ENCODE results near the gene ITGA8. TPM values are rescaled to one million over a fixed set of nuclear protein-coding genes. Genes with fewer than 3 reads are reported as not detected.
"Not testable (repeated sequence)": the region's sequence is repeated elsewhere in the genome, so short reads cannot be mapped to it uniquely, and the experiment has no call there.

Gene ITGA8
- total RNA-seq, 1 donor from 2014 or later: 6.9 TPM

GRCh38 chr10:15483215-15484075, 236.3 kb downstream of the ITGA8 start:
- Mint-ChIP-seq H3K9me3 (ENCODE audit: unreplicated experiment) (no peaks in the 10 kb centered on the region), H3K27ac (ENCODE audit: unreplicated experiment) (no peak overlapping the region), H3K27me3 (ENCODE audit: unreplicated experiment) (no peaks in the 10 kb centered on the region), H3K4me1 (ENCODE audit: unreplicated experiment) (peaks cover 56% of the 10 kb centered on the region), H3K4me3 (ENCODE audit: unreplicated experiment) (no peak overlapping the region), H3K36me3 (ENCODE audit: unreplicated experiment) (peaks cover 3% of the 10 kb centered on the region)
- no peak for DNase-seq (ENCODE audit: extremely low spot score, unreplicated experiment)
- TF ChIP-seq CTCF (IDR thresholded peaks at IDR 0.05): no peak

DNA sequence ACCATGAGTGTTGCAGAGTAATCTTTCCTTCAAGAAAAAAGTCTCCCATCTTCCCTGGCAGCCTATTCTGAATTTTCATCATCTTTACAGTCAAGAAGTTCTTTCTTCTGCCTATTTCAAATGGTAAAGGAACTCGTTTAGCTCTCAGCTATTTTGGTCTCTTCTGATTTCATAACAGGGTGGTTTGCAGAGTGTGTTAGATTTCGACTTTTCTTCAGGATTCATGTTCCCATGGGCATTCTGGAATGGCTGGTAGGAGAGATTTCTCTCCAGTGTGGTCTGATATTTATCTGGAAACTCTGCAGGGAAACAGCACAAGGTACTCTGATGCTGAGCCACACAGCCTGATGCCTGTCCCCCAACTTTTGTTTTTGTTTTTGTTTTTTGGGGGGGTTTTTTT, 237.6 kb downstream of the ITGA8 start:
- Mint-ChIP-seq H3K27ac (ENCODE audit: unreplicated experiment) (peak overlapping the region; percentile 43), H3K4me1 (ENCODE audit: unreplicated experiment) (peaks cover 62% of the 10 kb centered on the region), H3K36me3 (ENCODE audit: unreplicated experiment) (peaks cover 3% of the 10 kb centered on the region), H3K9me3 (ENCODE audit: unreplicated experiment) (no peaks in the 10 kb centered on the region), H3K27me3 (ENCODE audit: unreplicated experiment) (no peaks in the 10 kb centered on the region), H3K4me3 (ENCODE audit: unreplicated experiment) (no peak overlapping the region)
- TF ChIP-seq CTCF (IDR thresholded peaks at IDR 0.05): no peak
- no peak for DNase-seq (ENCODE audit: extremely low spot score, unreplicated experiment)

DNA sequence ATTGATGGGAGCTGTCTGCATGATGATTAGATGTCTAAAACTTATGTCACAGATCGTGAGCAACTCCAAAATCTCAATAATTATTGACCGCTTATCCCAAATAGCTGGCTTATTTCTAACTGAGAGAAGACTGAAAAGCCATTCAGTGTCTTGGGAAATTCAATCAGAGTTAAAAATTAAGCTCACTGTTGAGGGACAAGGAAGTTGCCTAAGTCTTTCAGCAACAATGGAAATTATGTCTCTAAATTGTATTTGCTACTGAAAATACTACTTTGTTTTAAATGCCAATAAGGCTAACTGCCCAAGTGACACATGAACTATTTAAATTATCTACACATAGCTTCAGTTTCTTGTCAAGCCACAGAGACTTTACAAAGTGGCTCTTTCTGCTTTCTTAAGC, 240.8 kb downstream of the ITGA8 start:
- Mint-ChIP-seq H3K9me3 (ENCODE audit: unreplicated experiment) (peaks cover 5% of the 10 kb centered on the region), H3K4me1 (ENCODE audit: unreplicated experiment) (peaks cover 43% of the 10 kb centered on the region), H3K27me3 (ENCODE audit: unreplicated experiment) (no peaks in the 10 kb centered on the region), H3K36me3 (ENCODE audit: unreplicated experiment) (peaks cover 3% of the 10 kb centered on the region), H3K27ac (ENCODE audit: unreplicated experiment) (no peak overlapping the region), H3K4me3 (ENCODE audit: unreplicated experiment) (no peak overlapping the region)
- no peak for DNase-seq (ENCODE audit: extremely low spot score, unreplicated experiment)
- TF ChIP-seq CTCF (IDR thresholded peaks at IDR 0.05): no peak

GRCh38 chr10:15478429-15478828, 241.3 kb downstream of the ITGA8 start:
- Mint-ChIP-seq H3K27me3 (ENCODE audit: unreplicated experiment) (no peaks in the 10 kb centered on the region), H3K4me1 (ENCODE audit: unreplicated experiment) (peaks cover 43% of the 10 kb centered on the region), H3K36me3 (ENCODE audit: unreplicated experiment) (peaks cover 3% of the 10 kb centered on the region), H3K9me3 (ENCODE audit: unreplicated experiment) (peaks cover 5% of the 10 kb centered on the region), H3K27ac (ENCODE audit: unreplicated experiment) (no peak overlapping the region), H3K4me3 (ENCODE audit: unreplicated experiment) (no peak overlapping the region)
- no peak for DNase-seq (ENCODE audit: extremely low spot score, unreplicated experiment)
- TF ChIP-seq CTCF (IDR thresholded peaks at IDR 0.05): no peak

- no peak for TF ChIP-seq CTCF (IDR thresholded peaks at IDR 0.05)
- H3K4me1 Mint-ChIP-seq (ENCODE audit: unreplicated experiment): peaks cover 47% of the 10 kb centered on the region
- H3K36me3 Mint-ChIP-seq (ENCODE audit: unreplicated experiment): peaks cover 3% of the 10 kb centered on the region
- DNase-seq (ENCODE audit: extremely low spot score, unreplicated experiment): no peak
- H3K27me3 Mint-ChIP-seq (ENCODE audit: unreplicated experiment): no peaks in the 10 kb centered on the region
- H3K4me3 Mint-ChIP-seq (ENCODE audit: unreplicated experiment): no peak overlapping the region
- H3K27ac Mint-ChIP-seq (ENCODE audit: unreplicated experiment): no peak overlapping the region
- H3K9me3 Mint-ChIP-seq (ENCODE audit: unreplicated experiment): peaks cover 5% of the 10 kb centered on the region
Observed at GRCh38 chr10:15476337-15476736, 243.4 kb downstream of the ITGA8 start.

- not testable (repeated sequence) for H3K27ac Mint-ChIP-seq (ENCODE audit: unreplicated experiment); H3K9me3 Mint-ChIP-seq (ENCODE audit: unreplicated experiment); H3K27me3 Mint-ChIP-seq (ENCODE audit: unreplicated experiment); H3K36me3 Mint-ChIP-seq (ENCODE audit: unreplicated experiment); H3K4me3 Mint-ChIP-seq (ENCODE audit: unreplicated experiment); DNase-seq (ENCODE audit: extremely low spot score, unreplicated experiment)
- peaks cover 43% of the 10 kb centered on the region for H3K4me1 Mint-ChIP-seq (ENCODE audit: unreplicated experiment)
Observed at GRCh38 chr10:15475439-15475838, 244.3 kb downstream of the ITGA8 start.

Measured in osteocyte (in vitro differentiated cells).